Ishikawa (cell line): Measurements from ENCODE around the gene ACOX2.

ENCODE experiments used
- CEBPB ChIP-seq: IDR thresholded peaks from 2 replicates; pipeline ENCODE4 v1.6.1; 2012
- CREB1 ChIP-seq: IDR thresholded peaks from 2 replicates; pipeline ENCODE4 v1.6.1; 2012; ENCODE audit warnings: low read depth
- EGR1 ChIP-seq: IDR thresholded peaks from 2 replicates; pipeline ENCODE4 v1.6.1; 2012
- EP300 ChIP-seq: IDR thresholded peaks from 2 replicates; pipeline ENCODE4 v1.6.1; 2012; ENCODE audit warnings: borderline replicate concordance
- FOXM1 ChIP-seq: IDR thresholded peaks from 2 replicates; pipeline ENCODE4 v1.6.1; 2012; ENCODE audit warnings: low read depth, borderline replicate concordance
- RAD21 ChIP-seq: IDR thresholded peaks from 2 replicates; pipeline ENCODE4 v1.6.1; 2012; ENCODE audit warnings: low read depth
- TAF1 ChIP-seq: IDR thresholded peaks from 2 replicates; pipeline ENCODE4 v1.6.1; 2012; ENCODE audit warnings: low read depth, mild to moderate bottlenecking
- TEAD4 ChIP-seq: IDR thresholded peaks from 2 replicates; pipeline ENCODE4 v1.6.1; 2012
- YY1 ChIP-seq: IDR thresholded peaks from 2 replicates; pipeline ENCODE4 v1.6.1; 2012; ENCODE audit warnings: low read depth
- ZBTB7A ChIP-seq: IDR thresholded peaks from 2 replicates; pipeline ENCODE4 v1.6.1; 2012; ENCODE audit warnings: low read depth
- TF ChIP-seq, protein P1 (sequence below): IDR thresholded peaks from 2 replicates; pipeline ENCODE4 v1.6.1; 2012
- TF ChIP-seq, protein P2 (sequence below): IDR thresholded peaks from 2 replicates; pipeline ENCODE4 v1.6.1; 2012
- TF ChIP-seq, protein P3 (sequence below): IDR thresholded peaks from 2 replicates; pipeline ENCODE4 v1.6.1; 2012; ENCODE audit warnings: low read depth, mild to moderate bottlenecking

DNA sequence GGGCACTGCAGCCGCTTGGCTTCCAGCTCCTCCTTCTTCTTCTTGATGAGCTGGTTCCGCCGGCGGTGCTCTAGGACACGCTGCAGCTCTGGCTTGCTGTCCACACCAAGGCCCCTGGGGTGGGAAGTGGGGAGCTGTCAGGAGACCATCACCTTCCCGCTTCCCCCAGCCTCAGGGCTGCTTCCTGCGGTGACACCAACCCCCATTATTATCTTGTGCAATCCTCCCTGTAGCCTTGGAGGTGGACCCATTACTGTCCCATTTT, 30.2 kb upstream of the ACOX2 start:
- no peak for TF ChIP-seq CEBPB
- TF ChIP-seq ZBTB7A, result no peak
- no peak for TF ChIP-seq YY1
- TF ChIP-seq, protein P1, sequence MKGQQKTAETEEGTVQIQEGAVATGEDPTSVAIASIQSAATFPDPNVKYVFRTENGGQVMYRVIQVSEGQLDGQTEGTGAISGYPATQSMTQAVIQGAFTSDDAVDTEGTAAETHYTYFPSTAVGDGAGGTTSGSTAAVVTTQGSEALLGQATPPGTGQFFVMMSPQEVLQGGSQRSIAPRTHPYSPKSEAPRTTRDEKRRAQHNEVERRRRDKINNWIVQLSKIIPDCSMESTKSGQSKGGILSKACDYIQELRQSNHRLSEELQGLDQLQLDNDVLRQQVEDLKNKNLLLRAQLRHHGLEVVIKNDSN, result no peak
- TF ChIP-seq TEAD4, result no peak
- TF ChIP-seq RAD21, result no peak
- TF ChIP-seq, protein P2, sequence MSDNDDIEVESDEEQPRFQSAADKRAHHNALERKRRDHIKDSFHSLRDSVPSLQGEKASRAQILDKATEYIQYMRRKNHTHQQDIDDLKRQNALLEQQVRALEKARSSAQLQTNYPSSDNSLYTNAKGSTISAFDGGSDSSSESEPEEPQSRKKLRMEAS, result no peak
- TF ChIP-seq EP300, result no peak
- TF ChIP-seq EGR1, result no peak
- no peak for TF ChIP-seq FOXM1
- TF ChIP-seq TAF1, result no peak
- TF ChIP-seq CREB1, result no peak
- TF ChIP-seq, protein P3, sequence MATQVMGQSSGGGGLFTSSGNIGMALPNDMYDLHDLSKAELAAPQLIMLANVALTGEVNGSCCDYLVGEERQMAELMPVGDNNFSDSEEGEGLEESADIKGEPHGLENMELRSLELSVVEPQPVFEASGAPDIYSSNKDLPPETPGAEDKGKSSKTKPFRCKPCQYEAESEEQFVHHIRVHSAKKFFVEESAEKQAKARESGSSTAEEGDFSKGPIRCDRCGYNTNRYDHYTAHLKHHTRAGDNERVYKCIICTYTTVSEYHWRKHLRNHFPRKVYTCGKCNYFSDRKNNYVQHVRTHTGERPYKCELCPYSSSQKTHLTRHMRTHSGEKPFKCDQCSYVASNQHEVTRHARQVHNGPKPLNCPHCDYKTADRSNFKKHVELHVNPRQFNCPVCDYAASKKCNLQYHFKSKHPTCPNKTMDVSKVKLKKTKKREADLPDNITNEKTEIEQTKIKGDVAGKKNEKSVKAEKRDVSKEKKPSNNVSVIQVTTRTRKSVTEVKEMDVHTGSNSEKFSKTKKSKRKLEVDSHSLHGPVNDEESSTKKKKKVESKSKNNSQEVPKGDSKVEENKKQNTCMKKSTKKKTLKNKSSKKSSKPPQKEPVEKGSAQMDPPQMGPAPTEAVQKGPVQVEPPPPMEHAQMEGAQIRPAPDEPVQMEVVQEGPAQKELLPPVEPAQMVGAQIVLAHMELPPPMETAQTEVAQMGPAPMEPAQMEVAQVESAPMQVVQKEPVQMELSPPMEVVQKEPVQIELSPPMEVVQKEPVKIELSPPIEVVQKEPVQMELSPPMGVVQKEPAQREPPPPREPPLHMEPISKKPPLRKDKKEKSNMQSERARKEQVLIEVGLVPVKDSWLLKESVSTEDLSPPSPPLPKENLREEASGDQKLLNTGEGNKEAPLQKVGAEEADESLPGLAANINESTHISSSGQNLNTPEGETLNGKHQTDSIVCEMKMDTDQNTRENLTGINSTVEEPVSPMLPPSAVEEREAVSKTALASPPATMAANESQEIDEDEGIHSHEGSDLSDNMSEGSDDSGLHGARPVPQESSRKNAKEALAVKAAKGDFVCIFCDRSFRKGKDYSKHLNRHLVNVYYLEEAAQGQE, result no peak
